Sigmoid colon (tissue), 7 donors: ENCODE data around the gene TATDN2. TPM values are rescaled to one million over a fixed set of nuclear protein-coding genes. Genes with fewer than 3 reads are reported as not detected.

Source experiments
- DNase-seq: peaks from one replicate; pipeline ENCODE4 v3.0.0-alpha.2; 2019
- H3K27ac ChIP-seq, 4 donors: fragments of 200-600 bp; sonication (generic); one replicate each; pipeline ENCODE4 v1.5.1; 2016 to 2019; ENCODE audit warnings: mild to moderate bottlenecking in 1 of 4
- H3K27me3 ChIP-seq, 3 donors: fragments of 200-600 bp; sonication (generic); one replicate each; pipeline ENCODE4 v1.5.1; 2019; ENCODE audit warnings: mild to moderate bottlenecking in 1 of 3
- H3K36me3 ChIP-seq, 4 donors: fragments of 200-600 bp; sonication (generic); one replicate each; pipeline ENCODE4 v1.5.1; 2016 to 2019
- H3K4me1 ChIP-seq, 4 donors: fragments of 200-600 bp; sonication (generic); one replicate each; pipeline ENCODE4 v1.5.1; 2017 to 2019
- H3K4me3 ChIP-seq, 4 donors: fragments of 200-600 bp; sonication (generic); one replicate each; pipeline ENCODE4 v1.5.1; 2017 to 2019; ENCODE audit warnings: mild to moderate bottlenecking in 2 of 4, moderate library complexity in 1 of 4
- H3K9me3 ChIP-seq, 4 donors: fragments of 200-600 bp in 3 of 4; sonication (generic) in 3 of 4; one replicate each; pipeline versions ENCODE4 v1.5.1 to v1.6.1; 2013 to 2019
- CTCF ChIP-seq, 4 experiments: fragments of 450-650 bp in 3 of 4; fragments of 200-600 bp in 1 of 4; IDR thresholded peaks; one replicate each; pipeline ENCODE4 v1.5.1; 2016 to 2019; ENCODE audit warnings: antibody characterized with exemption in 4 of 4, mild to moderate bottlenecking in 3 of 4, moderate library complexity in 2 of 4
- EP300 ChIP-seq, 4 donors: sonication (generic); formaldehyde crosslinking; IDR thresholded peaks; one replicate each; pipeline ENCODE4 v1.6.1; 2017; ENCODE audit warnings: antibody characterized with exemption in 4 of 4
- POLR2A ChIP-seq, 2 donors: fragments of 450-650 bp; IDR thresholded peaks; one replicate each; pipeline ENCODE4 v1.6.1; 2016; ENCODE audit warnings: antibody characterized with exemption in 2 of 2, mild to moderate bottlenecking in 2 of 2, moderate library complexity in 2 of 2
- POLR2AphosphoS5 ChIP-seq, 4 donors: sonication (generic); formaldehyde crosslinking; IDR thresholded peaks; one replicate each; pipeline ENCODE4 v1.6.1; 2017; ENCODE audit warnings: antibody characterized with exemption in 4 of 4
- WGBS, 2 donors: extraction: QIAGEN DNeasy Blood & Tissue Kit; methylation state at CpG; one replicate each; pipeline ENCODE4 v1.1.7; 2013; 5-methylcytosine and 5-hydroxymethylcytosine counted together
- intact Hi-C: fragments of 100-400 bp; cut with DNase I; formaldehyde crosslinking; loops from one replicate; pipeline ENCODE4 v1.15.1; 2023
- polyA plus RNA-seq, 3 donors: library from polyadenylated mRNA; stranded (reverse); fragments of 200-250 nt; gene quantifications; one replicate each; pipeline ENCODE4 v1.2.3, GENCODE V29; 2013
- total RNA-seq, 4 donors: library from RNA; depleted of rRNA; stranded (reverse); fragments of >200 nt; gene quantifications; one replicate each; pipeline ENCODE4 v1.1.0, GENCODE V29; 2016
- donor health status: healthy with polysubstance abuse.
- donor health status: Bipolar disorder and iron deficiency.
- donor health status: healthy.

The TATDN2 gene
- total and polyA plus RNA-seq, 7 donors: 11.2 to 25.7 (median 13.4) TPM

GRCh38 chr3:10312391-10312790, 64.1 kb downstream of the TATDN2 start:
- intact Hi-C loops: no loop called here
- no peak overlapping the region for H3K27ac ChIP-seq
- 93 to 94% methylated on average over 10 of the region's 10 CpGs for WGBS, 2 donors
- DNase-seq: no peak
- no peaks in the 10 kb centered on the region for H3K9me3 ChIP-seq
- no peak for TF ChIP-seq CTCF (IDR thresholded peaks at IDR 0.05)
- TF ChIP-seq EP300 (IDR thresholded peaks at IDR 0.05): no peak
- no peak for TF ChIP-seq POLR2A (IDR thresholded peaks at IDR 0.05)
- TF ChIP-seq POLR2AphosphoS5 (IDR thresholded peaks at IDR 0.05): no peak
- no peaks in the 10 kb centered on the region for H3K4me1 ChIP-seq
- no peak overlapping the region for H3K4me3 ChIP-seq
- H3K36me3 ChIP-seq: peaks cover 27 to 96% (median 55%) of the 10 kb centered on the region in 4 donors
- H3K27me3 ChIP-seq: no peaks in the 10 kb centered on the region

GRCh38 chr3:10312861-10313260, 64.6 kb downstream of the TATDN2 start:
- TF ChIP-seq EP300 (IDR thresholded peaks at IDR 0.05): no peak
- H3K36me3 ChIP-seq: peaks cover 27 to 96% (median 55%) of the 10 kb centered on the region in 4 donors

GRCh38 chr3:10315101-10315500, 66.8 kb downstream of the TATDN2 start:
- Histone ChIP-seq H3K9me3 (no peaks in the 10 kb centered on the region), H3K27ac (no peak overlapping the region), H3K4me3 (no peak overlapping the region), H3K4me1 (peaks cover 0 to 17% (median 15%) of the 10 kb centered on the region in 4 donors), H3K27me3 (no peaks in the 10 kb centered on the region), H3K36me3 (peaks cover 24 to 86% (median 55%) of the 10 kb centered on the region in 4 donors)
- TF ChIP-seq POLR2A (IDR thresholded peaks at IDR 0.05) (no peak), POLR2AphosphoS5 (IDR thresholded peaks at IDR 0.05) (no peak), EP300 (IDR thresholded peaks at IDR 0.05) (no peak), CTCF (IDR thresholded peaks at IDR 0.05) (no peak)
- no peak for DNase-seq
- WGBS, 2 donors: 96% methylated on average over 14 of the region's 14 CpGs
- intact Hi-C loops: no loop called here

More at GRCh38 chr3:10312861-10313260, 64.6 kb downstream of the TATDN2 start:
- no peaks in the 10 kb centered on the region for H3K4me1 ChIP-seq
- H3K9me3 ChIP-seq: no peaks in the 10 kb centered on the region
- H3K27me3 ChIP-seq: no peaks in the 10 kb centered on the region
- whole genome bisulfite sequencing, 2 donors: 88 to 90% methylated on average over 3 of the region's 3 CpGs
- intact Hi-C loops: no loop called here
- no peak overlapping the region for H3K4me3 ChIP-seq
- H3K27ac ChIP-seq: no peak overlapping the region
- DNase-seq: no peak

GRCh38 chr3:10315771-10316344, 67.6 kb downstream of the TATDN2 start:
- intact Hi-C loops: no loop called here
- no peaks in the 10 kb centered on the region for H3K27me3 ChIP-seq
- peaks cover 24 to 79% (median 50%) of the 10 kb centered on the region in 4 donors for H3K36me3 ChIP-seq
- peaks cover 0 to 22% (median 18%) of the 10 kb centered on the region in 4 donors for H3K4me1 ChIP-seq
- H3K9me3 ChIP-seq: no peaks in the 10 kb centered on the region
- TF ChIP-seq CTCF (IDR thresholded peaks at IDR 0.05) (no peak), POLR2AphosphoS5 (IDR thresholded peaks at IDR 0.05) (no peak), EP300 (IDR thresholded peaks at IDR 0.05) (no peak), POLR2A (IDR thresholded peaks at IDR 0.05) (no peak)
- no peak overlapping the region for H3K4me3 ChIP-seq
- no peak for DNase-seq
- no peak overlapping the region for H3K27ac ChIP-seq
- WGBS, 2 donors: 94 to 97% methylated on average over 4 of the region's 4 CpGs

- intact Hi-C loops: no loop called here
- peaks cover 0 to 26% (median 21%) of the 10 kb centered on the region in 4 donors for H3K4me1 ChIP-seq
- no peak for DNase-seq
- peaks cover 12 to 63% (median 36%) of the 10 kb centered on the region in 4 donors for H3K36me3 ChIP-seq
- no peaks in the 10 kb centered on the region for H3K9me3 ChIP-seq
- H3K4me3 ChIP-seq: no peak overlapping the region
- no peaks in the 10 kb centered on the region for H3K27me3 ChIP-seq
- 90 to 91% methylated on average over 4 of the region's 4 CpGs for WGBS, 2 donors
- TF ChIP-seq POLR2AphosphoS5 (IDR thresholded peaks at IDR 0.05): no peak
- TF ChIP-seq EP300 (IDR thresholded peaks at IDR 0.05): no peak
- no peak for TF ChIP-seq POLR2A (IDR thresholded peaks at IDR 0.05)
- TF ChIP-seq CTCF (IDR thresholded peaks at IDR 0.05): no peak
- no peak overlapping the region for H3K27ac ChIP-seq
Measured at GRCh38 chr3:10317311-10317960, 69.2 kb downstream of the TATDN2 start.
